Osteocyte (in vitro differentiated cells): ENCODE data around the gene CORO7. TPM values are rescaled to one million over a fixed set of nuclear protein-coding genes. Genes with fewer than 3 reads are reported as not detected.

ENCODE experiments used
- DNase-seq: peaks from one replicate; pipeline ENCODE4 v3.0.0; 2021; ENCODE audit warnings: mixed read lengths; ENCODE audit not compliant: unreplicated experiment; ENCODE audit errors: extremely low spot score
- H3K27ac Mint-ChIP-seq: one replicate; pipeline ENCODE4 v1.8.0; 2021; ENCODE audit warnings: mild to moderate bottlenecking, mixed read lengths; ENCODE audit not compliant: unreplicated experiment
- H3K27me3 Mint-ChIP-seq: one replicate; pipeline ENCODE4 v1.8.0; 2021; ENCODE audit warnings: mixed read lengths; ENCODE audit not compliant: unreplicated experiment
- H3K36me3 Mint-ChIP-seq: one replicate; pipeline ENCODE4 v1.8.0; 2021; ENCODE audit warnings: mixed read lengths; ENCODE audit not compliant: unreplicated experiment
- H3K4me1 Mint-ChIP-seq: one replicate; pipeline ENCODE4 v1.8.0; 2021; ENCODE audit warnings: mixed read lengths; ENCODE audit not compliant: unreplicated experiment
- H3K4me3 Mint-ChIP-seq: one replicate; pipeline ENCODE4 v1.8.0; 2021; ENCODE audit warnings: mild to moderate bottlenecking, moderate library complexity, mixed read lengths; ENCODE audit not compliant: unreplicated experiment
- H3K9me3 Mint-ChIP-seq: one replicate; pipeline ENCODE4 v1.8.0; 2021; ENCODE audit warnings: mixed read lengths; ENCODE audit not compliant: unreplicated experiment
- total RNA-seq: library from RNA; stranded (reverse); gene quantifications from 2 replicates; pipeline ENCODE4 v1.2.1, GENCODE V29; 2021
- TF ChIP-seq, protein P1 (sequence below): fragments of 200-600 bp; sonication (generic); IDR thresholded peaks from 2 replicates; pipeline ENCODE4 v1.5.0; 2021; ENCODE audit warnings: antibody characterized with exemption, mild to moderate bottlenecking, moderate library complexity

CORO7 gene
- total RNA-seq, 1 donor from 2014 or later = 40.1 TPM

DNA sequence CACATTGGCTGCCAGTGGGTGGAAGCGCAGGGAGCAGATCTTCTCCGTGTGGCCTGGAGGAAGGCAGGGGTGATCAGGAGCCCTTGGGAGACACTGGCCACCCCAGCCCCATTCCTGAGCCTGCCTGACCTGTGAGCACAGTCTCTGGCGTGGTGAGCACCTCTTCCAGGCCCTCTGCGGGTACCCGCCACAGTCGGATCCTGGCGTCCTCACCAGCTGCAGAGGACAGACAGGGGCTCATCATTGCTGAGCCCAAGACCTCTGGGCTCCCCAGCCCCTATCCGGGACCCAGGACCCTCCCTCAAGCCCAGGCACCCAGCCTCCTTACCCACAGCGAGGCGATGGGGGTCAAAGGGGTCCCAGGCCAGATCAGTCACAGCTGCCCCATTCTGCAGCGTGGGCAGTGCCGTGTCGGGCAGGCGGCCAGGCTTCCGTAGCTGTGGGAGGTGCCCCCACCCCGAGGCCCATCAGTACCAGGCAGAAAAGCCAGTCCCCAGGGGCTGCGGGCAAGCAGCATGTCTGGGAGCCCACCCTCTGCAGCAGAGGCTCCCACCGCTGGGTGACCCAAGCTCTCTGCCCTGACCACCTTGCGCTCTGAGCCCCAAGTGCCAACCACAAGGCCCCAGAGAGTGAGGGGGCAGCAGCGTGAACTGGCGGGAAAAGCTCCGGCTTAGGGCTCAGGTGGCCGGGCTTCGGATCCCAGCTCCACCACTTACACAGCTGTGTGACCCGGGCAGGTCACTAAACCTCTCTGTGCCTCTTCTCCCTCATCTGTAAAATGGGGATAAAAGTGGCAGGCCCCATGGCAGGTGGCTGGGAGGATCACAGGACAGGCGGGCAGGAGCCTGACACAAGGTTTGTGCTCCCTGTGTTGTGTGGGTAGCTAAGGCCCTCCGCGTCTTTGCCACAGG, 55.1 kb downstream of the CORO7 start:
- Mint-ChIP-seq H3K9me3 (no peaks in the 10 kb centered on the region), H3K27ac (no peak overlapping the region), H3K4me1 (no peaks in the 10 kb centered on the region), H3K27me3 (no peaks in the 10 kb centered on the region), H3K36me3 (peaks cover 4% of the 10 kb centered on the region), H3K4me3 (no peak overlapping the region)
- no peak for DNase-seq
- TF ChIP-seq, protein P1, sequence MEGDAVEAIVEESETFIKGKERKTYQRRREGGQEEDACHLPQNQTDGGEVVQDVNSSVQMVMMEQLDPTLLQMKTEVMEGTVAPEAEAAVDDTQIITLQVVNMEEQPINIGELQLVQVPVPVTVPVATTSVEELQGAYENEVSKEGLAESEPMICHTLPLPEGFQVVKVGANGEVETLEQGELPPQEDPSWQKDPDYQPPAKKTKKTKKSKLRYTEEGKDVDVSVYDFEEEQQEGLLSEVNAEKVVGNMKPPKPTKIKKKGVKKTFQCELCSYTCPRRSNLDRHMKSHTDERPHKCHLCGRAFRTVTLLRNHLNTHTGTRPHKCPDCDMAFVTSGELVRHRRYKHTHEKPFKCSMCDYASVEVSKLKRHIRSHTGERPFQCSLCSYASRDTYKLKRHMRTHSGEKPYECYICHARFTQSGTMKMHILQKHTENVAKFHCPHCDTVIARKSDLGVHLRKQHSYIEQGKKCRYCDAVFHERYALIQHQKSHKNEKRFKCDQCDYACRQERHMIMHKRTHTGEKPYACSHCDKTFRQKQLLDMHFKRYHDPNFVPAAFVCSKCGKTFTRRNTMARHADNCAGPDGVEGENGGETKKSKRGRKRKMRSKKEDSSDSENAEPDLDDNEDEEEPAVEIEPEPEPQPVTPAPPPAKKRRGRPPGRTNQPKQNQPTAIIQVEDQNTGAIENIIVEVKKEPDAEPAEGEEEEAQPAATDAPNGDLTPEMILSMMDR = no peak

DNA sequence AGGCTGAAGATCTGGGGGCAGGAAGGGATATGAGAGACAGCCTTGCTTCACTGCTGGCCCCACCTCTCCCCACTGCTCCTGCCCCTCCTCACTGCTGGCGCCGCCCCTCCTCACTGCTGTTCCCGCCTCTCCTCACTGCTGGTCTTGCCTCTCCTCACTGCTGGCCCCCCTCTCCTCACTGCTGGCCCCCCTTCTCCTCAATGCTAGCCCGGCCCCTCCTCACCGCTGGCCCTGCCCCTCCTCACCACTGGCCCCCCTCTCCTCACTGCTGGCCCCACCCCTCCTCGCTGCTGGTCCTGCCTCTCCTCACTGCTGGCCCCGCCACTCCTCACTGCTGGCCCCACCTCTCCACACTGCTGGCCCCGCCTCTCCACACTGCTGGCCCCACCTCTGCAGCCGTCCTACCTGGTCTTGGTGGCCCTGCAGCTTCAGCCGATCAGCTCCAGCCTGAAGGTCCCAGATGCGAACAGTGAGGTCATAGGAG, 55.8 kb downstream of the CORO7 start:
- H3K36me3 Mint-ChIP-seq = peaks cover 4% of the 10 kb centered on the region
- no peak overlapping the region for H3K4me3 Mint-ChIP-seq
- H3K4me1 Mint-ChIP-seq = no peaks in the 10 kb centered on the region
- DNase-seq = no peak
- no peaks in the 10 kb centered on the region for H3K9me3 Mint-ChIP-seq
- no peaks in the 10 kb centered on the region for H3K27me3 Mint-ChIP-seq
- TF ChIP-seq, protein P1 = no peak
- H3K27ac Mint-ChIP-seq = no peak overlapping the region

GRCh38 chr16:4359914-4360313, 56.5 kb downstream of the CORO7 start:
- TF ChIP-seq, protein P1 = no peak

GRCh38 chr16:4358831-4359561, 57.4 kb downstream of the CORO7 start:
- Mint-ChIP-seq H3K4me3 (no peak overlapping the region), H3K36me3 (peaks cover 4% of the 10 kb centered on the region), H3K27ac (no peak overlapping the region), H3K4me1 (no peaks in the 10 kb centered on the region), H3K27me3 (no peaks in the 10 kb centered on the region), H3K9me3 (no peaks in the 10 kb centered on the region)
- TF ChIP-seq, protein P1 = peak; percentile 97
- no peak for DNase-seq

More at GRCh38 chr16:4359914-4360313, 56.5 kb downstream of the CORO7 start:
- H3K4me3 Mint-ChIP-seq = no peak overlapping the region
- no peak overlapping the region for H3K27ac Mint-ChIP-seq
- peaks cover 4% of the 10 kb centered on the region for H3K36me3 Mint-ChIP-seq
- no peaks in the 10 kb centered on the region for H3K27me3 Mint-ChIP-seq
- DNase-seq = no peak
- no peaks in the 10 kb centered on the region for H3K9me3 Mint-ChIP-seq
- H3K4me1 Mint-ChIP-seq = no peaks in the 10 kb centered on the region

DNA sequence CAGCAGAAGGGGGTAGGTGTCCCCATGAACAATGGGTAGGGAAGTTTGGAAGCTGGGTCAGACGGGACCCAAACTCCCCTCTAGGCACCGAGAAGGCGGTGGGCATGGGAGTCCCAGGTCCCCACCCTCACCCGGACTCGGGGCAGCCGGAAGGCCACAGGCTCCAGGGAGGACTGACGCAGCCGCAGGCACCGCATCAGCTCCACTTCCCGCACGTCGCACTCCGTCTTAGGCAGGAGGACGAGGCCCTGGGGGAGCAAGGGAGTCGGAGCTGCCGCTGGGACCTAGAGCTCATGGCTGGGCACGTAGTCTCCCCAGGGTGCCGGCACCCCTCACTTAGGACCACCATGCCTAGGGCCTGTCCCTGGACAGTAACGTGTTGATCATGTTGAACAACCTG, 58.2 kb downstream of the CORO7 start:
- no peak overlapping the region for H3K4me3 Mint-ChIP-seq
- H3K27ac Mint-ChIP-seq = no peak overlapping the region
- no peaks in the 10 kb centered on the region for H3K4me1 Mint-ChIP-seq
- no peak for DNase-seq
- peaks cover 3% of the 10 kb centered on the region for H3K36me3 Mint-ChIP-seq
- H3K9me3 Mint-ChIP-seq = no peaks in the 10 kb centered on the region
- H3K27me3 Mint-ChIP-seq = no peaks in the 10 kb centered on the region
- TF ChIP-seq, protein P1 = no peak
